ENCODE measurements around the gene CSK. TPM values are rescaled to one million over a fixed set of nuclear protein-coding genes. Genes with fewer than 3 reads are reported as not detected.
A peak's percentile ranks its signal among the peaks of the same experiment; 100 is the strongest.

The CSK gene
- total RNA-seq, 2 experiments from 2014 or later, result 112 to 355 TPM

DNA sequence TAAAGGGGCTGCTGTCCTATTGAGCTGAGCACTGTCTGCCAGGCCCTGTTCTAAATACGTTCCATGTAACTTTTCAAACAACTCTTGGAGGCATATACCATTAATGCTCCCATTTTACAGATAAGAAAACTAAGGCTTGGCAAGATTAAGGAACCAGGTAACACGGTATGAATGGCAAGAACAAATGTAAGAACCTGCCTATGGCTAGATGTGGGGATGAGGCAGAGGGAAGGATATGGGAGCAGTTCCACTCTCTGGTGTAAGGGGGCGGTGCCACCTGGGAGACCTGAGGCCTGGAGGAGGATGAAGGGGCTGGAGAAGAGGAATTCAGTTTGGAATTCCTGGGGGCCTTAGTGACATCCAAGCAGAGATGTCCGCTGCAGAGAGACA, 27.0 kb downstream of the CSK start:
- POLR2A ChIA-PET, result interaction anchor here (1.0 to 2.5 kb wide), 2 partner anchors 12 kb away, joined by 6 to 11 read pairs; no protein-coding TSS in a partner anchor
- no peak overlapping the region for H3K4me2 ChIP-seq (ENCODE audit: low read length)
- no TSS peak for BruUV-seq (replicated peaks)

DNA sequence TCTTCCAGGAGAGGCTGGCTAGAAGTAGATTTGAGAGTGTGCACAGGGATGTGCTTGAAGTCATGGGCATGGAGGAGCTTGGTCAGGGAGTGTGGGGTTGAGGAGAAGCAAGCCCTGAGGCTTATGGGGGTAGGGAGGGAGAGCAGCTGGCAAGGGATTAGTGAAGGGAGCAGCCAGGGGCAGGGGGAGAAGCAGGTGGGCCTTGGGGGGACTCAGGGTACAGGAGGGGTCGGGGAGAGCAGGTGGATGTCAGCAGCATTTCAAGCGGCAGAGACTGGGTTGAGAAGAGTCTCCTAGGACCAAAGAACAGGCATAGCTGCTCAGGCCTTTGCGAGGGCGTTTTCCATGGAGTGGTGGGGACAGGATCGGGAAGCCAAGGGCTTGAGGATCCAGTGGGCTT, 27.4 kb downstream of the CSK start:
- CTCF ChIA-PET (ENCODE audit: unreplicated experiment), result interaction anchor here (0.7 kb wide), 1 partner anchor 373 kb away, joined by 3 read pairs; no protein-coding TSS in a partner anchor
- TF ChIP-seq EZH2phosphoT487 (IDR thresholded peaks at IDR 0.05; ENCODE audit: borderline replicate concordance, low read depth, low read length), result no peak
- TF ChIP-seq, protein P1, sequence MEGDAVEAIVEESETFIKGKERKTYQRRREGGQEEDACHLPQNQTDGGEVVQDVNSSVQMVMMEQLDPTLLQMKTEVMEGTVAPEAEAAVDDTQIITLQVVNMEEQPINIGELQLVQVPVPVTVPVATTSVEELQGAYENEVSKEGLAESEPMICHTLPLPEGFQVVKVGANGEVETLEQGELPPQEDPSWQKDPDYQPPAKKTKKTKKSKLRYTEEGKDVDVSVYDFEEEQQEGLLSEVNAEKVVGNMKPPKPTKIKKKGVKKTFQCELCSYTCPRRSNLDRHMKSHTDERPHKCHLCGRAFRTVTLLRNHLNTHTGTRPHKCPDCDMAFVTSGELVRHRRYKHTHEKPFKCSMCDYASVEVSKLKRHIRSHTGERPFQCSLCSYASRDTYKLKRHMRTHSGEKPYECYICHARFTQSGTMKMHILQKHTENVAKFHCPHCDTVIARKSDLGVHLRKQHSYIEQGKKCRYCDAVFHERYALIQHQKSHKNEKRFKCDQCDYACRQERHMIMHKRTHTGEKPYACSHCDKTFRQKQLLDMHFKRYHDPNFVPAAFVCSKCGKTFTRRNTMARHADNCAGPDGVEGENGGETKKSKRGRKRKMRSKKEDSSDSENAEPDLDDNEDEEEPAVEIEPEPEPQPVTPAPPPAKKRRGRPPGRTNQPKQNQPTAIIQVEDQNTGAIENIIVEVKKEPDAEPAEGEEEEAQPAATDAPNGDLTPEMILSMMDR (conservative IDR thresholded peaks at IDR 0.05; ENCODE audit: low read length), result 0 out of 2 replicates have a peak, but pooled peaks have one; percentile 16
- Histone ChIP-seq H3K4me3 (ENCODE audit: low read depth, low read length, poor library complexity, severe bottlenecking) (no peak overlapping the region), H3K36me3 (ENCODE audit: insufficient read depth, low read length) (peaks cover 16% of the 10 kb centered on the region), H4K20me1 (ENCODE audit: insufficient read depth, low read length) (no peaks in the 10 kb centered on the region), H3K9me3 (ENCODE audit: low read length) (no peaks in the 10 kb centered on the region), H3K9me2 (ENCODE audit: insufficient read depth, low read length) (no peaks in the 10 kb centered on the region), H3K79me2 (ENCODE audit: insufficient read depth, low read depth, low read length) (no peaks in the 10 kb centered on the region), H2AFZ (ENCODE audit: low read length) (no peak overlapping the region), H3K27ac (ENCODE audit: low read depth, low read length, poor library complexity, severe bottlenecking) (no peak overlapping the region), H3K4me1 (ENCODE audit: insufficient read depth, low read length, poor library complexity, severe bottlenecking) (peaks cover 12% of the 10 kb centered on the region), H3K4me2 (ENCODE audit: low read length) (0 out of 2 replicates have a peak overlapping the region, but pooled peaks have one; percentile 0)
- POLR2A ChIA-PET, result interaction anchor here (2.5 kb wide), 1 partner anchor 12 kb away, joined by 11 read pairs; no protein-coding TSS in a partner anchor
- intact Hi-C loops (cut with micrococcal nuclease; ENCODE audit: unreplicated experiment), result no loop called here
- DNase-seq (ENCODE audit: low spot score), result no peak
- BruUV-seq (replicated peaks), result no TSS peak

More for the DNA sequence above, 27.0 kb downstream of the CSK start:
- Histone ChIP-seq H2AFZ (ENCODE audit: low read length) (no peak overlapping the region), H3K4me3 (ENCODE audit: low read depth, low read length, poor library complexity, severe bottlenecking) (no peak overlapping the region), H3K79me2 (ENCODE audit: insufficient read depth, low read depth, low read length) (no peaks in the 10 kb centered on the region), H4K20me1 (ENCODE audit: insufficient read depth, low read length) (no peaks in the 10 kb centered on the region), H3K9me2 (ENCODE audit: insufficient read depth, low read length) (no peaks in the 10 kb centered on the region), H3K9me3 (ENCODE audit: low read length) (no peaks in the 10 kb centered on the region), H3K36me3 (ENCODE audit: insufficient read depth, low read length) (peaks cover 20% of the 10 kb centered on the region), H3K4me1 (ENCODE audit: insufficient read depth, low read length, poor library complexity, severe bottlenecking) (peaks cover 12% of the 10 kb centered on the region), H3K27ac (ENCODE audit: low read depth, low read length, poor library complexity, severe bottlenecking) (no peak overlapping the region)
- intact Hi-C loops (cut with micrococcal nuclease; ENCODE audit: unreplicated experiment), result no loop called here
- CTCF ChIA-PET (ENCODE audit: unreplicated experiment), result no interaction called here
- DNase-seq (ENCODE audit: low spot score), result no peak
- TF ChIP-seq, protein P1 (conservative IDR thresholded peaks at IDR 0.05; ENCODE audit: low read length), result peak; percentile 57
- TF ChIP-seq EZH2phosphoT487 (IDR thresholded peaks at IDR 0.05; ENCODE audit: borderline replicate concordance, low read depth, low read length), result no peak

- H3K4me1 ChIP-seq (ENCODE audit: insufficient read depth, low read length, poor library complexity, severe bottlenecking), result peaks cover 12% of the 10 kb centered on the region
- no peak overlapping the region for H2AFZ ChIP-seq (ENCODE audit: low read length)
- H3K27ac ChIP-seq (ENCODE audit: low read depth, low read length, poor library complexity, severe bottlenecking), result no peak overlapping the region
- DNase-seq (ENCODE audit: low spot score), result no peak
- no peak overlapping the region for H3K4me2 ChIP-seq (ENCODE audit: low read length)
- no peaks in the 10 kb centered on the region for H3K9me2 ChIP-seq (ENCODE audit: insufficient read depth, low read length)
- TF ChIP-seq, protein P1 (conservative IDR thresholded peaks at IDR 0.05; ENCODE audit: low read length), result no peak
- TF ChIP-seq EZH2phosphoT487 (IDR thresholded peaks at IDR 0.05; ENCODE audit: borderline replicate concordance, low read depth, low read length), result no peak
- H3K79me2 ChIP-seq (ENCODE audit: insufficient read depth, low read depth, low read length), result no peaks in the 10 kb centered on the region
- CTCF ChIA-PET (ENCODE audit: unreplicated experiment), result interaction anchor here (0.7 kb wide), 1 partner anchor 372 kb away, joined by 3 read pairs; no protein-coding TSS in a partner anchor
- no peaks in the 10 kb centered on the region for H4K20me1 ChIP-seq (ENCODE audit: insufficient read depth, low read length)
- POLR2A ChIA-PET, result interaction anchor here (0.8 to 2.5 kb wide), 2 partner anchors 11 to 39 kb away, joined by 3 to 11 read pairs; no protein-coding TSS in a partner anchor
- H3K36me3 ChIP-seq (ENCODE audit: insufficient read depth, low read length), result peaks cover 8% of the 10 kb centered on the region
- intact Hi-C loops (cut with micrococcal nuclease; ENCODE audit: unreplicated experiment), result no loop called here
- H3K4me3 ChIP-seq (ENCODE audit: low read depth, low read length, poor library complexity, severe bottlenecking), result no peak overlapping the region
- BruUV-seq (replicated peaks), result no TSS peak
- no peaks in the 10 kb centered on the region for H3K9me3 ChIP-seq (ENCODE audit: low read length)
These were observed 28.1 kb downstream of the CSK start for GRCh38 chr15:74809956-74810355.

Measured in OCI-LY7 (cell line).